GM12865 (cell line): Measurements from ENCODE around the gene WDR48.

Experiments
- DNase-seq: peaks from one replicate; pipeline ENCODE4 v3.0.0; 2010; ENCODE audit warnings: low read depth
- H3K4me3 ChIP-seq: 2 replicates; pipeline ENCODE4 v1.5.1; 2011; ENCODE audit warnings: mild to moderate bottlenecking, low read depth, low read length, control low read depth
- TF ChIP-seq, protein P1 (sequence below): IDR thresholded peaks from 2 replicates; pipeline ENCODE4 v1.5.1; 2011; ENCODE audit warnings: low read length, control low read depth, low read depth, inconsistent platforms; ENCODE audit not compliant: insufficient read depth; ENCODE audit errors: missing control alignments

Gene WDR48

DNA sequence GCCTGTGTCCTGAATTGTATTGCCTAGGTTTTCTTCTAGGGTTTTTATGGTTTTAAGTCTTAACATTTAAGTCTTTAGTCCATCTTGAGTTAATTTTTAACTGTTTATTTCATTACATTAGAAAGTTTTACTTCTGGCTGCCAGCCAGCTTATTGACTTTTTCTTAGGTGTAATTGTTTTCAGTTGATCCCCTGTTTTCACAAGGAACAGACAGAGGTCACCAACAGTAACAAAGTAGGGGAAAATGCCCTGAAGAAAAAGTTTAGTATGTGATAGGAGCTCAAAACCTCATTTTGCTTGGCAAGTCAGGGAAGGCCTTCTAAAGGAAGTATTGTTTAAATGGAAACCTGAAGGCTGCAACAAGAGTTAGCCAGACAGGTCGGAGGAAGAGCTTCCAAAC, 10.4 kb downstream of the WDR48 start:
- TF ChIP-seq, protein P1, sequence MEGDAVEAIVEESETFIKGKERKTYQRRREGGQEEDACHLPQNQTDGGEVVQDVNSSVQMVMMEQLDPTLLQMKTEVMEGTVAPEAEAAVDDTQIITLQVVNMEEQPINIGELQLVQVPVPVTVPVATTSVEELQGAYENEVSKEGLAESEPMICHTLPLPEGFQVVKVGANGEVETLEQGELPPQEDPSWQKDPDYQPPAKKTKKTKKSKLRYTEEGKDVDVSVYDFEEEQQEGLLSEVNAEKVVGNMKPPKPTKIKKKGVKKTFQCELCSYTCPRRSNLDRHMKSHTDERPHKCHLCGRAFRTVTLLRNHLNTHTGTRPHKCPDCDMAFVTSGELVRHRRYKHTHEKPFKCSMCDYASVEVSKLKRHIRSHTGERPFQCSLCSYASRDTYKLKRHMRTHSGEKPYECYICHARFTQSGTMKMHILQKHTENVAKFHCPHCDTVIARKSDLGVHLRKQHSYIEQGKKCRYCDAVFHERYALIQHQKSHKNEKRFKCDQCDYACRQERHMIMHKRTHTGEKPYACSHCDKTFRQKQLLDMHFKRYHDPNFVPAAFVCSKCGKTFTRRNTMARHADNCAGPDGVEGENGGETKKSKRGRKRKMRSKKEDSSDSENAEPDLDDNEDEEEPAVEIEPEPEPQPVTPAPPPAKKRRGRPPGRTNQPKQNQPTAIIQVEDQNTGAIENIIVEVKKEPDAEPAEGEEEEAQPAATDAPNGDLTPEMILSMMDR: no peak
- no peak for DNase-seq
- no peak overlapping the region for H3K4me3 ChIP-seq

- TF ChIP-seq, protein P1: no peak
- no peak for DNase-seq
- no peak overlapping the region for H3K4me3 ChIP-seq
Measured at GRCh38 chr3:39063143-39063542, 11.3 kb downstream of the WDR48 start.

DNA sequence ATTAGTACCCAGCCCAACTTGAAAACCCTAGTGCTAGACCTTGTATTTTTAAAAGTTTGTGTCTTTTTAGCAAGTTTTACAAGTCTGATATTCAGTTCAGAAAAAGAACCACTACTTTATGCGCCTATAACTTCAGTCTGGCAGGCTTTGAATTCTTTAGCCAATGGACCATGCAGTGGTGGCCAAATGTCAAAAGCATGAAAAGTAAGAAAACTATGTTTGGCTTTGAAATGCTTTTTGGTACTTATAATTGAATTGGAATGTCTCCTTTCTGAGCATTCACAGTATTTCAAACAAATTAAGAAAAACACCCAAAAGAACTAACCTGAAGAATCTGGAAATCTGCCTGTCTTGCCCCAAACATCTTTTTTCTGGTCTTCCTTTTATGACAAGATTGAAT, 12.8 kb downstream of the WDR48 start:
- no peak for DNase-seq
- TF ChIP-seq, protein P1: no peak
- no peak overlapping the region for H3K4me3 ChIP-seq

GRCh38 chr3:39065197-39065596, 13.4 kb downstream of the WDR48 start:
- DNase-seq: peak; percentile 55
- H3K4me3 ChIP-seq: no peak overlapping the region
- TF ChIP-seq, protein P1: peak; percentile 53

GRCh38 chr3:39067286-39067685, 15.5 kb downstream of the WDR48 start:
- no peak overlapping the region for H3K4me3 ChIP-seq
- TF ChIP-seq, protein P1: no peak
- no peak for DNase-seq

DNA sequence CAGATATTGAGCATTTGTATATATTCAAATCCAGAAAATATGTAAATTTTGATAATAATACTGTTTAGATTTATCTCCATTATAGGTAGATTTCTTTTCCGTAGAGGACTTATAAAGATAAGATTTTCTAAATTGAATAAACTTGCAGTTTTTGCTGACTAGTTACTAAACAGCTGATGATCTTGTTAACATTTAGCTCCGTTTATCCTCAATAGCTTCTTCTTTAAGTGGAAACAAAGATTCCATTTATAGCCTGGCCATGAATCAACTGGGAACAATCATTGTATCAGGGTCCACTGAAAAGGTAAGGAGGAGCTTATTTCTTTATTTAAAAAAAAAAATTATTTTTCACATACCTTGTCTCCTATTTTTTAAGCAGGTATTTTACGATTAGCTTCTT, 16.7 kb downstream of the WDR48 start:
- TF ChIP-seq, protein P1: no peak
- no peak for DNase-seq
- no peak overlapping the region for H3K4me3 ChIP-seq

- H3K4me3 ChIP-seq: no peak overlapping the region
- TF ChIP-seq, protein P1: no peak
- DNase-seq: no peak
Measured at GRCh38 chr3:39075910-39076309, 24.1 kb downstream of the WDR48 start.
